ENCODE results near the gene PPFIA3.
"Not testable (repeated sequence)": the region's sequence is repeated elsewhere in the genome, so short reads cannot be mapped to it uniquely, and the experiment has no call there.

The PPFIA3 gene

GRCh38 chr19:49125025-49125731 is 5.8 kb downstream of the PPFIA3 start:
- H2BK120ac ChIP-seq (ENCODE audit: low read depth, low read length), result no peak overlapping the region
- H3K4ac ChIP-seq (ENCODE audit: low read depth, low read length), result peak overlapping the region; percentile 44
- no CpG with 5 or more reads among the region's 23 CpGs for WGBS (ENCODE audit: extremely low coverage, insufficient coverage, low lambda C conversion rate)
- H3K79me2 ChIP-seq (ENCODE audit: control insufficient read depth, insufficient read depth, low read length), result no peaks in the 10 kb centered on the region
- no peak overlapping the region for H2AK5ac ChIP-seq (ENCODE audit: low read length)
- H3K36me3 ChIP-seq (ENCODE audit: control insufficient read depth, insufficient read depth, low read length), result no peaks in the 10 kb centered on the region
- H3K56ac ChIP-seq (ENCODE audit: low read length), result peak overlapping the region; percentile 40
- H3K23ac ChIP-seq (ENCODE audit: low read length), result no peak overlapping the region
- H2BK15ac ChIP-seq (replicated peaks; ENCODE audit: low read depth), result no peak overlapping the region
- peak overlapping the region; percentile 87 for H4K8ac ChIP-seq (ENCODE audit: low read depth, low read length)
- no peaks in the 10 kb centered on the region for H3K4me1 ChIP-seq (ENCODE audit: control insufficient read depth, low read depth, low read length)
- no peaks in the 10 kb centered on the region for H3K79me1 ChIP-seq (ENCODE audit: low read length)
- no peak overlapping the region for H2BK5ac ChIP-seq (ENCODE audit: low read length)
- no peak overlapping the region for H3K4me2 ChIP-seq (ENCODE audit: low read length)
- H3K27ac ChIP-seq (ENCODE audit: low read depth, low read length), result no peak overlapping the region
- DNase-seq, result no peak
- H3K9ac ChIP-seq (ENCODE audit: low read length), result peak overlapping the region; percentile 17
- H4K5ac ChIP-seq (ENCODE audit: low read length), result no peak overlapping the region
- H3K4me3 ChIP-seq (ENCODE audit: low read length), result no peak overlapping the region
- peaks cover 7% of the 10 kb centered on the region for H3K27me3 ChIP-seq (ENCODE audit: insufficient read depth, low read length, poor library complexity)
- H3K18ac ChIP-seq (ENCODE audit: low read length), result peak overlapping the region; percentile 34

- no peak overlapping the region for H3K4me2 ChIP-seq (ENCODE audit: low read length)
- no peak overlapping the region for H4K5ac ChIP-seq (ENCODE audit: low read length)
- H3K79me1 ChIP-seq (ENCODE audit: low read length), result no peaks in the 10 kb centered on the region
- H3K18ac ChIP-seq (ENCODE audit: low read length), result no peak overlapping the region
- H3K4me1 ChIP-seq (ENCODE audit: control insufficient read depth, low read depth, low read length), result no peaks in the 10 kb centered on the region
- H3K9ac ChIP-seq (ENCODE audit: low read length), result no peak overlapping the region
- H2AK5ac ChIP-seq (ENCODE audit: low read length), result no peak overlapping the region
- H3K4ac ChIP-seq (ENCODE audit: low read depth, low read length), result no peak overlapping the region
- DNase-seq, result no peak
- H3K4me3 ChIP-seq (ENCODE audit: low read length), result no peak overlapping the region
- H4K8ac ChIP-seq (ENCODE audit: low read depth, low read length), result no peak overlapping the region
- no peak overlapping the region for H3K23ac ChIP-seq (ENCODE audit: low read length)
- no CpG with 5 or more reads among the region's 4 CpGs for WGBS (ENCODE audit: extremely low coverage, insufficient coverage, low lambda C conversion rate)
- no peak overlapping the region for H3K56ac ChIP-seq (ENCODE audit: low read length)
- H2BK5ac ChIP-seq (ENCODE audit: low read length), result no peak overlapping the region
- H3K79me2 ChIP-seq (ENCODE audit: control insufficient read depth, insufficient read depth, low read length), result no peaks in the 10 kb centered on the region
- no peak overlapping the region for H2BK120ac ChIP-seq (ENCODE audit: low read depth, low read length)
- H3K36me3 ChIP-seq (ENCODE audit: control insufficient read depth, insufficient read depth, low read length), result no peaks in the 10 kb centered on the region
- H3K27me3 ChIP-seq (ENCODE audit: insufficient read depth, low read length, poor library complexity), result no peaks in the 10 kb centered on the region
- H2BK15ac ChIP-seq (replicated peaks; ENCODE audit: low read depth), result no peak overlapping the region
- H3K27ac ChIP-seq (ENCODE audit: low read depth, low read length), result no peak overlapping the region
These were observed 7.2 kb downstream of the PPFIA3 start for GRCh38 chr19:49126575-49126974.

- not testable (repeated sequence) for H3K4me2 ChIP-seq (ENCODE audit: low read length); H3K79me1 ChIP-seq (ENCODE audit: low read length); H4K8ac ChIP-seq (ENCODE audit: low read depth, low read length); H3K18ac ChIP-seq (ENCODE audit: low read length); H3K27ac ChIP-seq (ENCODE audit: low read depth, low read length); H2BK15ac ChIP-seq (replicated peaks; ENCODE audit: low read depth); H3K36me3 ChIP-seq (ENCODE audit: control insufficient read depth, insufficient read depth, low read length); H2BK120ac ChIP-seq (ENCODE audit: low read depth, low read length); H3K4me1 ChIP-seq (ENCODE audit: control insufficient read depth, low read depth, low read length); H4K5ac ChIP-seq (ENCODE audit: low read length); H3K4me3 ChIP-seq (ENCODE audit: low read length); H3K27me3 ChIP-seq (ENCODE audit: insufficient read depth, low read length, poor library complexity); H3K23ac ChIP-seq (ENCODE audit: low read length); H2BK5ac ChIP-seq (ENCODE audit: low read length); H3K56ac ChIP-seq (ENCODE audit: low read length); H3K9ac ChIP-seq (ENCODE audit: low read length); H3K4ac ChIP-seq (ENCODE audit: low read depth, low read length); H2AK5ac ChIP-seq (ENCODE audit: low read length); DNase-seq; H3K79me2 ChIP-seq (ENCODE audit: control insufficient read depth, insufficient read depth, low read length)
- no CpG with 5 or more reads among the region's 12 CpGs for WGBS (ENCODE audit: extremely low coverage, insufficient coverage, low lambda C conversion rate)
These were observed 7.9 kb downstream of the PPFIA3 start for GRCh38 chr19:49127225-49127624.

GRCh38 chr19:49127674-49128544 is 8.6 kb downstream of the PPFIA3 start:
- H3K9ac ChIP-seq (ENCODE audit: low read length), result peak overlapping the region; percentile 74
- no peaks in the 10 kb centered on the region for H3K4me1 ChIP-seq (ENCODE audit: control insufficient read depth, low read depth, low read length)
- H3K27ac ChIP-seq (ENCODE audit: low read depth, low read length), result no peak overlapping the region
- H3K4ac ChIP-seq (ENCODE audit: low read depth, low read length), result no peak overlapping the region
- no peaks in the 10 kb centered on the region for H3K79me2 ChIP-seq (ENCODE audit: control insufficient read depth, insufficient read depth, low read length)
- no peak overlapping the region for H4K8ac ChIP-seq (ENCODE audit: low read depth, low read length)
- no peak overlapping the region for H3K23ac ChIP-seq (ENCODE audit: low read length)
- no CpG with 5 or more reads among the region's 63 CpGs for WGBS (ENCODE audit: extremely low coverage, insufficient coverage, low lambda C conversion rate)
- H3K4me2 ChIP-seq (ENCODE audit: low read length), result peak overlapping the region; percentile 69
- H3K56ac ChIP-seq (ENCODE audit: low read length), result peak overlapping the region; percentile 86
- peak; percentile 98 for DNase-seq
- no peak overlapping the region for H2BK120ac ChIP-seq (ENCODE audit: low read depth, low read length)
- H3K4me3 ChIP-seq (ENCODE audit: low read length), result peak overlapping the region; percentile 31
- no peak overlapping the region for H2AK5ac ChIP-seq (ENCODE audit: low read length)
- H3K36me3 ChIP-seq (ENCODE audit: control insufficient read depth, insufficient read depth, low read length), result no peaks in the 10 kb centered on the region
- H4K5ac ChIP-seq (ENCODE audit: low read length), result no peak overlapping the region
- no peak overlapping the region for H2BK5ac ChIP-seq (ENCODE audit: low read length)
- no peak overlapping the region for H2BK15ac ChIP-seq (replicated peaks; ENCODE audit: low read depth)
- no peaks in the 10 kb centered on the region for H3K79me1 ChIP-seq (ENCODE audit: low read length)
- H3K18ac ChIP-seq (ENCODE audit: low read length), result peak overlapping the region; percentile 2
- H3K27me3 ChIP-seq (ENCODE audit: insufficient read depth, low read length, poor library complexity), result no peaks in the 10 kb centered on the region

- H3K4ac ChIP-seq (ENCODE audit: low read depth, low read length), result no peak overlapping the region
- WGBS (ENCODE audit: extremely low coverage, insufficient coverage, low lambda C conversion rate), result no CpG with 5 or more reads among the region's 15 CpGs
- no peaks in the 10 kb centered on the region for H3K27me3 ChIP-seq (ENCODE audit: insufficient read depth, low read length, poor library complexity)
- no peak overlapping the region for H2BK5ac ChIP-seq (ENCODE audit: low read length)
- no peak overlapping the region for H2BK120ac ChIP-seq (ENCODE audit: low read depth, low read length)
- H3K18ac ChIP-seq (ENCODE audit: low read length), result no peak overlapping the region
- H3K56ac ChIP-seq (ENCODE audit: low read length), result peak overlapping the region; percentile 62
- no peaks in the 10 kb centered on the region for H3K79me2 ChIP-seq (ENCODE audit: control insufficient read depth, insufficient read depth, low read length)
- H3K79me1 ChIP-seq (ENCODE audit: low read length), result no peaks in the 10 kb centered on the region
- H2BK15ac ChIP-seq (replicated peaks; ENCODE audit: low read depth), result no peak overlapping the region
- H3K9ac ChIP-seq (ENCODE audit: low read length), result peak overlapping the region; percentile 3
- no peak overlapping the region for H3K23ac ChIP-seq (ENCODE audit: low read length)
- no peak overlapping the region for H3K27ac ChIP-seq (ENCODE audit: low read depth, low read length)
- no peaks in the 10 kb centered on the region for H3K4me1 ChIP-seq (ENCODE audit: control insufficient read depth, low read depth, low read length)
- no peak overlapping the region for H4K5ac ChIP-seq (ENCODE audit: low read length)
- H3K4me2 ChIP-seq (ENCODE audit: low read length), result peak overlapping the region; percentile 23
- H3K4me3 ChIP-seq (ENCODE audit: low read length), result no peak overlapping the region
- H2AK5ac ChIP-seq (ENCODE audit: low read length), result no peak overlapping the region
- H4K8ac ChIP-seq (ENCODE audit: low read depth, low read length), result no peak overlapping the region
- DNase-seq, result no peak
- H3K36me3 ChIP-seq (ENCODE audit: control insufficient read depth, insufficient read depth, low read length), result no peaks in the 10 kb centered on the region
These were observed 9.3 kb downstream of the PPFIA3 start for GRCh38 chr19:49128545-49129237.
